Thyroid gland (tissue), 4 donors: Measurements from ENCODE around the gene NUFIP1.

Experiments used
- POLR2A ChIP-seq, 2 donors: fragments of 450-650 bp; IDR thresholded peaks; one replicate each; pipeline ENCODE4 v1.6.1; 2017; ENCODE audit warnings: antibody characterized with exemption in 2 of 2, mild to moderate bottlenecking in 2 of 2, moderate library complexity in 1 of 2
- TF ChIP-seq, protein P1 (sequence below), 6 experiments: fragments of 200-600 bp in 3 of 6; fragments of 450-650 bp in 3 of 6; sonication (generic) in 3 of 6; IDR thresholded peaks; one replicate each; pipeline ENCODE4 v1.5.1; 2016 to 2019; ENCODE audit warnings: antibody characterized with exemption in 6 of 6, mild to moderate bottlenecking in 2 of 6, inconsistent platforms in 1 of 6, moderate library complexity in 1 of 6

DNA sequence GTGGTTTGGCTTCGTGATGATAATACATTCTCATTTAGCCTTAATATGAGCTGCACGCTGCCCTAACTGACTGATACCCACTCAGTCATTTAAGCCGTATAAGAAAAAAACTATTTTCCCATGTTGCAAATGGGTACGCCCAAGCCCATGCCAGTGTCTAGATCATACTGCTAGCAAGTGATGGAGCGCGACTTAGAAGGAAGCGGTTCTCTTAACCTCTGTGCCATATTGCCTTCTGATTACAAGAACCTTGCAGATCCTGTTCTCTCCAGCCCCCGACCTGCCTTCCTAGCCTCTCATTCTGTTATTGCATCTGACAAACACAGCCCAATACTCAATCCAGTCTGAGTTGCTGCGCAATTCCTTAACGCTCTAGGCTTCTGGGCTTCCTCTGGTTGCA, 670 bp upstream of the NUFIP1 start:
- TF ChIP-seq, protein P1, sequence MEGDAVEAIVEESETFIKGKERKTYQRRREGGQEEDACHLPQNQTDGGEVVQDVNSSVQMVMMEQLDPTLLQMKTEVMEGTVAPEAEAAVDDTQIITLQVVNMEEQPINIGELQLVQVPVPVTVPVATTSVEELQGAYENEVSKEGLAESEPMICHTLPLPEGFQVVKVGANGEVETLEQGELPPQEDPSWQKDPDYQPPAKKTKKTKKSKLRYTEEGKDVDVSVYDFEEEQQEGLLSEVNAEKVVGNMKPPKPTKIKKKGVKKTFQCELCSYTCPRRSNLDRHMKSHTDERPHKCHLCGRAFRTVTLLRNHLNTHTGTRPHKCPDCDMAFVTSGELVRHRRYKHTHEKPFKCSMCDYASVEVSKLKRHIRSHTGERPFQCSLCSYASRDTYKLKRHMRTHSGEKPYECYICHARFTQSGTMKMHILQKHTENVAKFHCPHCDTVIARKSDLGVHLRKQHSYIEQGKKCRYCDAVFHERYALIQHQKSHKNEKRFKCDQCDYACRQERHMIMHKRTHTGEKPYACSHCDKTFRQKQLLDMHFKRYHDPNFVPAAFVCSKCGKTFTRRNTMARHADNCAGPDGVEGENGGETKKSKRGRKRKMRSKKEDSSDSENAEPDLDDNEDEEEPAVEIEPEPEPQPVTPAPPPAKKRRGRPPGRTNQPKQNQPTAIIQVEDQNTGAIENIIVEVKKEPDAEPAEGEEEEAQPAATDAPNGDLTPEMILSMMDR (IDR thresholded peaks at IDR 0.05): no peak
- no peak for TF ChIP-seq POLR2A (IDR thresholded peaks at IDR 0.05)
